Fibroblast of lung (primary cell): ENCODE results near the gene OGDH.

Source experiments
- EZH2 ChIP-seq: IDR thresholded peaks from 2 replicates; pipeline ENCODE4 v1.5.1; 2012; ENCODE audit warnings: low read length, control low read depth, mild to moderate bottlenecking; ENCODE audit errors: missing control alignments
- TF ChIP-seq, protein P1 (sequence below), 2 donors: IDR thresholded peaks in 1 of 2; conservative IDR thresholded peaks in 1 of 2; 1 replicate in 1 of 2; 2 replicates in 1 of 2; pipeline ENCODE4 v1.5.1; 2011 to 2012; ENCODE audit warnings: low read length in 2 of 2, control low read depth in 1 of 2, inconsistent platforms in 1 of 2, low read depth in 1 of 2, mild to moderate bottlenecking in 1 of 2

DNA sequence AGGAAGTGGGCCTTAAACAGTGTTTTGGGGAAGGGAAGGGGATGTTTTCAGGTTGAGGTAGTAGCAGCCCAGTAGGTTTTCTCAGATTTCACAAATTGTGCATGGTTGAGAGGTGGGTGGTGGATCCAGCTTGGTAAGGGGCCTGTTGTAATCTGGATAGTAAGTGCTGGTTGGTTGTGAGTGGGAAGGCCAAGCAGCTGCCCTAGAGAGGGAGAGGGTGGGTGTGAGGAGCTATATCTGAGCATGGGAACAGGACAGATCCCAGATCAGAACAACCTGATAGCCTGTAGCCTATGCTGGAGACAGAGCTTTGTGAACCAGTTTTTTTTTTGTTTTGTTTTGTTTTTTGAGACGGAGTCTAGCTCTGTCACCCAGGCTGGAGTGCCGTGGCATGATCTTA is 88.3 kb downstream of the OGDH start:
- TF ChIP-seq, protein P1, sequence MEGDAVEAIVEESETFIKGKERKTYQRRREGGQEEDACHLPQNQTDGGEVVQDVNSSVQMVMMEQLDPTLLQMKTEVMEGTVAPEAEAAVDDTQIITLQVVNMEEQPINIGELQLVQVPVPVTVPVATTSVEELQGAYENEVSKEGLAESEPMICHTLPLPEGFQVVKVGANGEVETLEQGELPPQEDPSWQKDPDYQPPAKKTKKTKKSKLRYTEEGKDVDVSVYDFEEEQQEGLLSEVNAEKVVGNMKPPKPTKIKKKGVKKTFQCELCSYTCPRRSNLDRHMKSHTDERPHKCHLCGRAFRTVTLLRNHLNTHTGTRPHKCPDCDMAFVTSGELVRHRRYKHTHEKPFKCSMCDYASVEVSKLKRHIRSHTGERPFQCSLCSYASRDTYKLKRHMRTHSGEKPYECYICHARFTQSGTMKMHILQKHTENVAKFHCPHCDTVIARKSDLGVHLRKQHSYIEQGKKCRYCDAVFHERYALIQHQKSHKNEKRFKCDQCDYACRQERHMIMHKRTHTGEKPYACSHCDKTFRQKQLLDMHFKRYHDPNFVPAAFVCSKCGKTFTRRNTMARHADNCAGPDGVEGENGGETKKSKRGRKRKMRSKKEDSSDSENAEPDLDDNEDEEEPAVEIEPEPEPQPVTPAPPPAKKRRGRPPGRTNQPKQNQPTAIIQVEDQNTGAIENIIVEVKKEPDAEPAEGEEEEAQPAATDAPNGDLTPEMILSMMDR (conservative IDR thresholded peaks at IDR 0.05 in 1 of 2, IDR thresholded peaks at IDR 0.05 in 1 of 2; ENCODE audit: low read depth in 1 of 2, low read length in 2 of 2), result no peak
- TF ChIP-seq EZH2, result no peak
